Lower leg skin (tissue), 3 donors: Measurements from ENCODE around the gene RGMA.

Source experiments
- POLR2A ChIP-seq, 2 donors: fragments of 450-650 bp; IDR thresholded peaks; one replicate each; pipeline ENCODE4 v1.6.1; 2016 to 2017; ENCODE audit warnings: antibody characterized with exemption in 2 of 2, mild to moderate bottlenecking in 1 of 2, moderate library complexity in 1 of 2
- TF ChIP-seq, protein P1 (sequence below), 3 donors: fragments of 450-650 bp; IDR thresholded peaks; one replicate each; pipeline ENCODE4 v1.5.1; 2016; ENCODE audit warnings: antibody characterized with exemption in 3 of 3, mild to moderate bottlenecking in 3 of 3, moderate library complexity in 2 of 3

- TF ChIP-seq, protein P1, sequence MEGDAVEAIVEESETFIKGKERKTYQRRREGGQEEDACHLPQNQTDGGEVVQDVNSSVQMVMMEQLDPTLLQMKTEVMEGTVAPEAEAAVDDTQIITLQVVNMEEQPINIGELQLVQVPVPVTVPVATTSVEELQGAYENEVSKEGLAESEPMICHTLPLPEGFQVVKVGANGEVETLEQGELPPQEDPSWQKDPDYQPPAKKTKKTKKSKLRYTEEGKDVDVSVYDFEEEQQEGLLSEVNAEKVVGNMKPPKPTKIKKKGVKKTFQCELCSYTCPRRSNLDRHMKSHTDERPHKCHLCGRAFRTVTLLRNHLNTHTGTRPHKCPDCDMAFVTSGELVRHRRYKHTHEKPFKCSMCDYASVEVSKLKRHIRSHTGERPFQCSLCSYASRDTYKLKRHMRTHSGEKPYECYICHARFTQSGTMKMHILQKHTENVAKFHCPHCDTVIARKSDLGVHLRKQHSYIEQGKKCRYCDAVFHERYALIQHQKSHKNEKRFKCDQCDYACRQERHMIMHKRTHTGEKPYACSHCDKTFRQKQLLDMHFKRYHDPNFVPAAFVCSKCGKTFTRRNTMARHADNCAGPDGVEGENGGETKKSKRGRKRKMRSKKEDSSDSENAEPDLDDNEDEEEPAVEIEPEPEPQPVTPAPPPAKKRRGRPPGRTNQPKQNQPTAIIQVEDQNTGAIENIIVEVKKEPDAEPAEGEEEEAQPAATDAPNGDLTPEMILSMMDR (IDR thresholded peaks at IDR 0.05) = peak in 1 of 3 donors; percentile 54
- no peak for TF ChIP-seq POLR2A (IDR thresholded peaks at IDR 0.05)
These were observed 1.2 kb downstream of the RGMA start for GRCh38 chr15:93087825-93088199.
